K562 (cell line): ENCODE measurements around the gene CENPA. TPM values are rescaled to one million over a fixed set of nuclear protein-coding genes. Genes with fewer than 3 reads are reported as not detected.
"Not testable (repeated sequence)": the region's sequence is repeated elsewhere in the genome, so short reads cannot be mapped to it uniquely, and the experiment has no call there.

Experiments used
- ATAC-seq: fragments of 200-7000 bp; cut with Tn5 transposase; 3 replicates; pipeline ENCODE4 v1.9.1; 2020; ENCODE audit warnings: moderate library complexity
- BruUV-seq: library from RNA; stranded (reverse); fragments of 400-500 nt; replicated peaks from 2 replicates; lab custom pipeline; 2021; lab: Mats Ljungman, UMichigan
- CTCF ChIA-PET: fragments of 300-600 bp; formaldehyde crosslinking; extraction: SDS; loops from one replicate; lab custom pipeline; 2021; ENCODE audit warnings: low intra/inter-chr PET ratio; lab: Yijun Ruan, JAX
- POLR2A ChIA-PET: fragments of 300-600, 350-650 bp; sonication (Branson Sonifier 250); formaldehyde crosslinking; extraction: SDS; loops from one replicate; lab custom pipeline; 2021; ENCODE audit warnings: antibody characterized with exemption, inconsistent platforms; lab: Yijun Ruan, JAX
- DNase-seq, 4 experiments: peaks; one replicate each; pipeline versions ENCODE4 v3.0.0 to v3.0.0-alpha.2; 2011 to 2018; ENCODE audit warnings: low spot score in 3 of 4, mixed read lengths in 3 of 4; ENCODE audit errors: extremely low read depth in 1 of 4
- FAIRE-seq: peaks from 2 replicates; lab custom pipeline; 2011; peaks lifted over from hg19 to GRCh38; lab: Jason Lieb, UNC
- H2AFZ ChIP-seq: 2 replicates; pipeline ENCODE4 v1.6.0; 2011; ENCODE audit warnings: low read depth, low read length, control low read depth, inconsistent platforms
- H3K27ac ChIP-seq: fragments of 200-600 bp; 3 replicates; pipeline ENCODE4 v1.8.0; 2011; ENCODE audit warnings: low read depth, mild to moderate bottlenecking, control low read depth, inconsistent platforms, low read length, moderate library complexity, mixed read lengths; ENCODE audit errors: extremely low read depth
- H3K27me3 ChIP-seq, 2 experiments: fragments of 300-600 bp in 1 of 2; 2 replicates in 1 of 2; 3 replicates in 1 of 2; pipeline versions ENCODE4 v1.6.0 to v1.8.0; 2011; ENCODE audit warnings: inconsistent platforms in 2 of 2, low read length in 2 of 2, mild to moderate bottlenecking in 1 of 2, mixed read lengths in 1 of 2, moderate library complexity in 1 of 2; ENCODE audit not compliant: control insufficient read depth in 2 of 2, insufficient read depth in 2 of 2
- H3K36me3 ChIP-seq: fragments of 300-600 bp; 3 replicates; pipeline ENCODE4 v1.8.0; 2011; ENCODE audit warnings: mild to moderate bottlenecking, low read length, inconsistent platforms; ENCODE audit not compliant: control insufficient read depth, insufficient read depth
- H3K4me1 ChIP-seq, 2 experiments: fragments of 200-600 bp in 1 of 2; replicated peaks in 1 of 2; 2 replicates in 1 of 2; 3 replicates in 1 of 2; pipeline versions ENCODE4 v1.5.1 to v1.8.0; 2011; ENCODE audit warnings: inconsistent platforms in 2 of 2, low read length in 2 of 2, mild to moderate bottlenecking in 1 of 2, mixed read lengths in 1 of 2, moderate library complexity in 1 of 2; ENCODE audit not compliant: control insufficient read depth in 2 of 2, insufficient read depth in 2 of 2
- H3K4me2 ChIP-seq: 2 replicates; pipeline ENCODE4 v1.6.1; 2011; ENCODE audit warnings: low read length, control low read depth, inconsistent platforms, mixed read lengths; ENCODE audit not compliant: insufficient read depth
- H3K4me3 ChIP-seq: fragments of 200-600 bp; sonication (generic), shearing (Covaris generic); 2 replicates; pipeline ENCODE4 v1.5.1; 2016; ENCODE audit warnings: control low read depth, inconsistent platforms
- H3K79me2 ChIP-seq: fragments of 200-600 bp; 3 replicates; pipeline ENCODE4 v1.8.0; 2011; ENCODE audit warnings: low read length, inconsistent platforms; ENCODE audit not compliant: control insufficient read depth, insufficient read depth
- H3K9ac ChIP-seq, 2 experiments: 2 replicates each; pipeline versions ENCODE4 v1.6.0 to v1.6.1; 2011; ENCODE audit warnings: low read depth in 2 of 2, low read length in 2 of 2, control low read depth in 1 of 2, inconsistent platforms in 1 of 2, mild to moderate bottlenecking in 1 of 2, mixed read lengths in 1 of 2; ENCODE audit not compliant: insufficient read depth in 1 of 2
- H3K9me1 ChIP-seq: one replicate; pipeline ENCODE4 v1.6.0; 2011; ENCODE audit warnings: inconsistent platforms, mild to moderate bottlenecking, low read length, moderate library complexity; ENCODE audit not compliant: control insufficient read depth, insufficient read depth
- H3K9me3 ChIP-seq: replicated peaks from 2 replicates; pipeline ENCODE4 v1.5.1; 2011; ENCODE audit warnings: low read depth, low read length, inconsistent platforms; ENCODE audit not compliant: control insufficient read depth, insufficient read depth
- H4K20me1 ChIP-seq: replicated peaks from 2 replicates; pipeline ENCODE4 v1.6.1; 2011; ENCODE audit warnings: low read length, inconsistent platforms, mixed read lengths; ENCODE audit not compliant: control insufficient read depth, insufficient read depth
- ID3 ChIP-seq, 2 experiments: fragments of 250-450 bp in 1 of 2; fragments of 450-650 bp in 1 of 2; sonication (Bioruptor Pico) in 1 of 2; IDR thresholded peaks; 2 replicates each; pipeline versions ENCODE4 v1.6.1 to v1.8.0; 2016 to 2021; ENCODE audit warnings: mild to moderate bottlenecking in 2 of 2, moderate library complexity in 2 of 2, missing compliant biosample characterization in 1 of 2, missing genetic modification characterization in 1 of 2
- KLF6 ChIP-seq: fragments of 250-450 bp; sonication (Bioruptor Pico); IDR thresholded peaks from 2 replicates; pipeline ENCODE4 v1.4.0; 2020; ENCODE audit warnings: mild to moderate bottlenecking, moderate library complexity, borderline replicate concordance
- ZNF140 ChIP-seq: fragments of 250-450 bp; sonication (Bioruptor Pico); IDR thresholded peaks from 2 replicates; pipeline ENCODE4 v1.8.0; 2021; ENCODE audit warnings: moderate library complexity, mild to moderate bottlenecking, inconsistent platforms
- ZNF165 ChIP-seq: fragments of 250-450 bp; sonication (Bioruptor Pico); IDR thresholded peaks from 2 replicates; pipeline ENCODE4 v1.4.0; 2020; ENCODE audit warnings: borderline replicate concordance
- ZNF311 ChIP-seq: fragments of 250-450 bp; sonication (Bioruptor Pico); IDR thresholded peaks from 2 replicates; pipeline ENCODE4 v1.4.0; 2020; ENCODE audit warnings: mild to moderate bottlenecking, moderate library complexity
- ZNF395 ChIP-seq: fragments of 200-800 bp; sonication (Bioruptor generic); IDR thresholded peaks from 2 replicates; pipeline ENCODE4 v1.6.1; 2017; ENCODE audit warnings: missing genetic modification characterization, missing compliant biosample characterization
- ZNF445 ChIP-seq: fragments of 250-450 bp; sonication (Bioruptor Pico); IDR thresholded peaks from 2 replicates; pipeline ENCODE4 v1.4.0; 2020; ENCODE audit warnings: low read depth, mild to moderate bottlenecking, moderate library complexity
- ZNF644 ChIP-seq: fragments of 200-800 bp; sonication (Bioruptor generic); IDR thresholded peaks from 2 replicates; pipeline ENCODE4 v1.6.1; 2016; ENCODE audit warnings: low read depth, missing genetic modification characterization, missing compliant biosample characterization
- whole genome bisulfite sequencing: fragments of 100-300 bp; shearing (Covaris generic); methylation state at CpG from one replicate; pipeline ENCODE4 v1.1.6; 2016; ENCODE audit warnings: low coverage, mixed read lengths; ENCODE audit not compliant: insufficient coverage; ENCODE audit errors: missing lambda C conversion rate; 5-methylcytosine and 5-hydroxymethylcytosine counted together
- in situ Hi-C: fragments of 300-500 bp; cut with MboI; formaldehyde crosslinking; loops from 4 replicates; pipeline ENCODE4 v1.15.0; 2018; ENCODE audit warnings: inconsistent platforms, mixed read lengths
- intact Hi-C: fragments of 100-400 bp; cut with micrococcal nuclease; formaldehyde crosslinking; loops from 2 replicates; pipeline ENCODE4 v1.14.2; 2022
- polyA plus RNA-seq, 8 experiments: library from polyadenylated mRNA; depleted of rRNA in 4 of 8; stranded (reverse) in 5 of 8; unstranded in 3 of 8; fragments of >200 nt; fragmentation: Nextera tagmentation in 2 of 8; fragmentation: Illumina TruSeq in 1 of 8; extraction: Ambion mirVana in 2 of 8; extraction: Trizol in 1 of 8; gene quantifications; 2 replicates each; pipeline versions ENCODE4 v1.2.1 to v1.2.3, GENCODE V29; 2011 to 2014; ENCODE audit warnings: inconsistent platforms in 1 of 8, missing spikeins in 1 of 8
- total RNA-seq, 7 experiments: library from RNA; depleted of rRNA in 6 of 7; stranded (reverse); fragments of >200 nt in 6 of 7; fragmentation: Illumina TruSeq in 2 of 7; extraction: Trizol in 2 of 7; gene quantifications; 2 replicates each; pipeline versions ENCODE4 v1.2.1 to v1.2.3, GENCODE V29; 2011 to 2021; ENCODE audit warnings: low replicate concordance in 1 of 7
- TF ChIP-seq, protein P1 (sequence below): fragments of 250-450 bp; sonication (Bioruptor Pico); IDR thresholded peaks from 2 replicates; pipeline ENCODE4 v1.8.0; 2022; ENCODE audit warnings: inconsistent platforms
- TF ChIP-seq, protein P2 (sequence below): fragments of 450-650 bp; IDR thresholded peaks from 2 replicates; pipeline ENCODE4 v1.6.1; 2016; ENCODE audit warnings: borderline replicate concordance
- TF ChIP-seq, protein P3 (sequence below): fragments of 450-650 bp; formaldehyde crosslinking; IDR thresholded peaks from 2 replicates; pipeline ENCODE4 v1.4.0; 2020; ENCODE audit warnings: mild to moderate bottlenecking, mixed read lengths

Gene CENPA
- total and polyA plus RNA-seq, 9 of the 15 experiments (the other 6 are each of a cell fraction or from before 2014, with no cell fraction given), result 11.3 to 61.7 (median 44.7) TPM

- H2AFZ ChIP-seq, result peak overlapping the region; percentile 97
- H3K4me2 ChIP-seq, result peak overlapping the region; percentile 29; the same call in 1 of the 2 replicates
- peaks cover 12 to 14% of the 10 kb centered on the region in 2 experiments for H3K4me1 ChIP-seq
- H3K79me2 ChIP-seq, H3K9me3 ChIP-seq, BruUV-seq, POLR2A ChIA-PET, CTCF ChIA-PET, H3K4me3 ChIP-seq, H3K9me1 ChIP-seq, ATAC-seq, H3K27me3 ChIP-seq, H4K20me1 ChIP-seq, in situ Hi-C loops, H3K36me3 ChIP-seq: not testable (repeated sequence)
- intact Hi-C loops, result loop anchor here (10.0 kb wide), 1 partner anchor 245 kb away; no protein-coding TSS in a partner anchor
- peak; percentile 44 for FAIRE-seq
- peak in 1 of 4 experiments; percentile 52 for DNase-seq
- H3K9ac ChIP-seq, result peak overlapping the region in 1 of 2 experiments; percentile 55; a peak in 2 of 4 replicates
- H3K27ac ChIP-seq, result peak overlapping the region; percentile 77
- WGBS, result 8% methylated on average over 5 of the region's 8 CpGs
- TF ChIP-seq, protein P1, sequence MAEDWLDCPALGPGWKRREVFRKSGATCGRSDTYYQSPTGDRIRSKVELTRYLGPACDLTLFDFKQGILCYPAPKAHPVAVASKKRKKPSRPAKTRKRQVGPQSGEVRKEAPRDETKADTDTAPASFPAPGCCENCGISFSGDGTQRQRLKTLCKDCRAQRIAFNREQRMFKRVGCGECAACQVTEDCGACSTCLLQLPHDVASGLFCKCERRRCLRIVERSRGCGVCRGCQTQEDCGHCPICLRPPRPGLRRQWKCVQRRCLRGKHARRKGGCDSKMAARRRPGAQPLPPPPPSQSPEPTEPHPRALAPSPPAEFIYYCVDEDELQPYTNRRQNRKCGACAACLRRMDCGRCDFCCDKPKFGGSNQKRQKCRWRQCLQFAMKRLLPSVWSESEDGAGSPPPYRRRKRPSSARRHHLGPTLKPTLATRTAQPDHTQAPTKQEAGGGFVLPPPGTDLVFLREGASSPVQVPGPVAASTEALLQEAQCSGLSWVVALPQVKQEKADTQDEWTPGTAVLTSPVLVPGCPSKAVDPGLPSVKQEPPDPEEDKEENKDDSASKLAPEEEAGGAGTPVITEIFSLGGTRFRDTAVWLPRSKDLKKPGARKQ, result peak; percentile 88
- TF ChIP-seq ZNF395 (CRISPR knock-in tag), result peak; percentile 99
- peak; percentile 99 for TF ChIP-seq ZNF311 (CRISPR knock-in tag)
- peak; percentile 83; the same call in 1 of the 2 replicates for TF ChIP-seq ID3 (CRISPR knock-in tag; IDR thresholded peaks at IDR 0.05)
- TF ChIP-seq ID3 (tag; IDR thresholded peaks at IDR 0.05), result peak; percentile 98
- peak; percentile 75; the same call in 1 of the 2 replicates for TF ChIP-seq ZNF165 (CRISPR knock-in tag)
- peak; percentile 73 for TF ChIP-seq ZNF644 (tag)
- TF ChIP-seq KLF6 (CRISPR knock-in tag), result peak; percentile 98
- TF ChIP-seq, protein P2, sequence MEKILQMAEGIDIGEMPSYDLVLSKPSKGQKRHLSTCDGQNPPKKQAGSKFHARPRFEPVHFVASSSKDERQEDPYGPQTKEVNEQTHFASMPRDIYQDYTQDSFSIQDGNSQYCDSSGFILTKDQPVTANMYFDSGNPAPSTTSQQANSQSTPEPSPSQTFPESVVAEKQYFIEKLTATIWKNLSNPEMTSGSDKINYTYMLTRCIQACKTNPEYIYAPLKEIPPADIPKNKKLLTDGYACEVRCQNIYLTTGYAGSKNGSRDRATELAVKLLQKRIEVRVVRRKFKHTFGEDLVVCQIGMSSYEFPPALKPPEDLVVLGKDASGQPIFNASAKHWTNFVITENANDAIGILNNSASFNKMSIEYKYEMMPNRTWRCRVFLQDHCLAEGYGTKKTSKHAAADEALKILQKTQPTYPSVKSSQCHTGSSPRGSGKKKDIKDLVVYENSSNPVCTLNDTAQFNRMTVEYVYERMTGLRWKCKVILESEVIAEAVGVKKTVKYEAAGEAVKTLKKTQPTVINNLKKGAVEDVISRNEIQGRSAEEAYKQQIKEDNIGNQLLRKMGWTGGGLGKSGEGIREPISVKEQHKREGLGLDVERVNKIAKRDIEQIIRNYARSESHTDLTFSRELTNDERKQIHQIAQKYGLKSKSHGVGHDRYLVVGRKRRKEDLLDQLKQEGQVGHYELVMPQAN, result peak; percentile 13; the same call in 1 of the 2 replicates
- peak; percentile 81; the same call in 1 of the 2 replicates for TF ChIP-seq ZNF140 (CRISPR knock-in tag)
- TF ChIP-seq, protein P3, sequence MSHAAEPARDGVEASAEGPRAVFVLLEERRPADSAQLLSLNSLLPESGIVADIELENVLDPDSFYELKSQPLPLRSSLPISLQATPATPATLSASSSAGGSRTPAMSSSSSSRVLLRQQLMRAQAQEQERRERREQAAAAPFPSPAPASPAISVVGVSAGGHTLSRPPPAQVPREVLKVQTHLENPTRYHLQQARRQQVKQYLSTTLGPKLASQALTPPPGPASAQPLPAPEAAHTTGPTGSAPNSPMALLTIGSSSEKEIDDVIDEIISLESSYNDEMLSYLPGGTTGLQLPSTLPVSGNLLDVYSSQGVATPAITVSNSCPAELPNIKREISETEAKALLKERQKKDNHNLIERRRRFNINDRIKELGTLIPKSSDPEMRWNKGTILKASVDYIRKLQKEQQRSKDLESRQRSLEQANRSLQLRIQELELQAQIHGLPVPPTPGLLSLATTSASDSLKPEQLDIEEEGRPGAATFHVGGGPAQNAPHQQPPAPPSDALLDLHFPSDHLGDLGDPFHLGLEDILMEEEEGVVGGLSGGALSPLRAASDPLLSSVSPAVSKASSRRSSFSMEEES, result peak; percentile 51
- TF ChIP-seq ZNF445 (CRISPR knock-in tag), result peak; percentile 93
Observed at GRCh38 chr2:26749787-26750420, 36.0 kb upstream of the CENPA start.
